ENCODE measurements around the gene GLRX. TPM values are rescaled to one million over a fixed set of nuclear protein-coding genes. Genes with fewer than 3 reads are reported as not detected.
"Not testable (repeated sequence)": the region's sequence is repeated elsewhere in the genome, so short reads cannot be mapped to it uniquely, and the experiment has no call there.

The GLRX gene
- polyA plus RNA-seq, 1 donor from 2014 or later: 113 TPM

DNA sequence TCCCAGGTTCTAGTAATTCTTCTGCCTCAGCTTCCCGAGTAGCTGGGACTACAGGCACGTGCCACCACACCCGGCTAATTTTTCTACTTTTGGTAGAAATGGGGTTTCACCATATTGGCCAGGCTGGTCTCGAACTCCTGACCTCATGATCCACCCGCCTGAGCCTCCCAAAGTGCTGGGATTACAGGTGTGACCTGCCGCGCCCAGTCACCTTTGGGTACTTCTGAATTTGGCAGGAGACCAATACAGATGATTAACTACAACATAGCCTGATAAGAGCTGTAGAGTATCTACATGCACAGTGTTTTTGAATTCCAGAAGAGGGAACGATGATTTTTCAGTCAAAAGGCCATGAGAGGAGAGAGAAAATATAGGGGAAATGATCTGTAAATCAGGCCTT is 9.5 kb downstream of the GLRX start:
- not testable (repeated sequence) for H3K27me3 Mint-ChIP-seq, H3K36me3 Mint-ChIP-seq, H3K4me3 Mint-ChIP-seq, H3K9me3 Mint-ChIP-seq
- Mint-ChIP-seq H3K4me1 (peaks cover 39 to 63% (median 55%) of the 10 kb centered on the region in 3 donors), H3K27ac (peak overlapping the region in 2 of 3 donors; percentile 42 to 78)

DNA sequence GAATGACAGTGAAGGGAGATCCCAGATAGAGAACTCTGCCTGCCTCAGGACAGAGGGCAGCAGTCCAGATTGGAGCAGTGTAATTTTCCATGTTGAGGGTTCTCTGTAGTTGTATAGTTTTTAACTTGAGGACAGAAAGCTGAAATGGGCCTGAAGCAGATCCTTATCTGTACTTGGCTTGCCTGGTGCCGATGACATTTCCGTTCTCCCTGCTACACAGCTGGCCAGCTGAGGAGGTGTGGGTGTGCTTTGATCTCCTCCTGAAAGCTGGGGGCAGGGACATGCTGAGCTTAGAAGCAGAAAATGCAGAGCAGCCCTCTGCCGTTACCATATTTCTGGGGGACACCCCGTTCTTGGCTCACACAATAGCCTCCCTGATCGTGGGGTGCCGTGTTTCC is 10.5 kb downstream of the GLRX start:
- Mint-ChIP-seq H3K4me3 (peak overlapping the region in 1 of 4 donors; percentile 57), H3K4me1 (peaks cover 42 to 59% (median 58%) of the 10 kb centered on the region in 3 donors), H3K9me3 (no peaks in the 10 kb centered on the region), H3K27me3 (no peaks in the 10 kb centered on the region), H3K27ac (peak overlapping the region; percentile 82 to 98 (median 83)), H3K36me3 (peaks cover 7% of the 10 kb centered on the region)

DNA sequence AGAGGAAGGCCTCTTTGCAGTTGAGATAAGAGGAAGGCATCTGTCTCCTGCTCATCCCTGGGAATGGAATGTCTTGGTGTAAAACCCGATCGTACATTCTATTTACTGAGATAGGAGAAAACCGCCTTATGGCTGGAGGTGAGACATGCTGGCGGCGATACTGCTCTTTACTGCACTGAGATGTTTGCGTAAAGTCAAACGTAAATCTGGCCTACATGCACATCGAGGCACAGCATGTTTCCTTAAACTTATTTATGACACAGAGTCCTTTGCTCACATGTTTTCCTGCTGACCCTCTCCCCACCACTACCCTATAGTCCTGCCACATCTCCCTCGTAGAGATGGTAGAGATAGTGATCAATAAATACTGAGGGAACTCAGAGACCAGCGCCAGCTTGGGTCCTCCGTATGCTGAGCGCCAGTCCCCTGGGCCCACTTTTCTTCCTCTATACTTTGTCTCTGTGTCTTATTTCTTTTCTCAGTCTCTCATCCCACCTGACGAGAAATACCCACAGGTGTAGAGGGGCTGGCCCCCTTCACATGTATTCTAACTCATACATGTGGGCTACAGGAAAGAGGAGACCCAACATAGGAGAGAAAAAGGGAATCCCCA is 11.0 kb downstream of the GLRX start:
- peak overlapping the region; percentile 82 to 98 (median 83) for H3K27ac Mint-ChIP-seq
- not testable (repeated sequence) for H3K9me3 Mint-ChIP-seq, H3K27me3 Mint-ChIP-seq, H3K36me3 Mint-ChIP-seq
- peaks cover 39 to 56% (median 55%) of the 10 kb centered on the region in 3 donors for H3K4me1 Mint-ChIP-seq
- H3K4me3 Mint-ChIP-seq: peak overlapping the region in 2 of 4 donors; percentile 32 to 57

DNA sequence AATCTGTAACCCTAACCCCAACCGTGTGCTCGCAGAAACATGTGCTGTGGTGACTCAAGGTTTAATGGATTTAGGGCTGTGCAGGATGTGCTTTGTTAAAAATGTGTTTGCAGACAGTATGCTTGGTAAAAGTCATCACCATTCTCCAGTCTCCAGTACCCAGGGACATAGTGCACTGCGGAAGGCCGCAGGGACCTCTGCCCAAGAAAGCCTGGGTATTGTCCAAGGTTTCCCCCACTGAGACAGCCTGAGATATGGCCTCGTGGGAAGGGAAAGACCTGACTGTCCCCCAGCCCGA is 11.5 kb downstream of the GLRX start:
- not testable (repeated sequence) for H3K9me3 Mint-ChIP-seq, H3K4me3 Mint-ChIP-seq, H3K36me3 Mint-ChIP-seq, H3K27me3 Mint-ChIP-seq
- H3K4me1 Mint-ChIP-seq: peaks cover 34 to 52% (median 50%) of the 10 kb centered on the region in 3 donors
- H3K27ac Mint-ChIP-seq: peak overlapping the region in 2 of 3 donors; percentile 73 to 87

DNA sequence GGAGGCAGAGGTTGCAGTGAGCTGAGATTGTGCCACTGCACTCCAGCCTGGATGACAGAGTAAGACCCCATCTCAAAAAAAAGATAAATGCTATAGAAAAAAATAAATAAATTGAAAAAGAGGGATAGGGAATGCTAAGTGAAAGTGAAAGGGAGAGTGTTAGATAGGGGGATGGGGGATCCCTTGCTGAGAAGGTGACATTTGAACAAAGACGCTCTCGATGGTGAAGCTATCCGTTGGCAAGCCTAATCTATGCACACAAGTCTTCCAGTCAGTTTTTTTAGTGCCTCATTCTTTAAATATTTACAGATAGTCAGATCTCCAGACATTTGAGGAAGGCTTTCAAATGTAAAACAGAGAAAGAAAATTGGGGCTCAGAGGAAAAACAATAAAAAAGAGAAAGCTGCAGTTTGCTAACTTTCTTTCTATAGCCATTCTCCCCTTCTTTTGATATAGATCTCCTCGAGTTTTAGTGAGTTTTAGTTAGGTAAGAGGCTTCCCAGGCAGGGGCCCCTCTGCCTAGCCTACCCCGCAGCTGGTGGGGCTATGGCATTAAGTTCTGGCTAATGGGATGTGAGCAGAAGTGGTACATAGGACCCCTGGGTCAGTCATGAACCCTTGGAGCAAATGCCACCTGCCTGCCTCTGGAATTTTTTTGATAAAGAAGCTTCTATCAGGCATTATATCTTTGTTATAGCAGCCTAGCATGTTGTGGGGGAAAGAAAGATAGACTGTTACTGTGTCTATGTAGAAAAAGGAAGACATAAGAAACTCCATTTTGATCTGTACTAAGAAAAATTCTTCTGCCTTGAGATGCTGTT is 12.0 kb downstream of the GLRX start:
- H3K27me3 Mint-ChIP-seq: no peaks in the 10 kb centered on the region
- H3K27ac Mint-ChIP-seq: peak overlapping the region; percentile 46 to 87 (median 73)
- peaks cover 32 to 47% (median 47%) of the 10 kb centered on the region in 3 donors for H3K4me1 Mint-ChIP-seq
- H3K4me3 Mint-ChIP-seq: peak overlapping the region in 2 of 4 donors; percentile 26 to 94
- no peaks in the 10 kb centered on the region for H3K9me3 Mint-ChIP-seq
- H3K36me3 Mint-ChIP-seq: peaks cover 2% of the 10 kb centered on the region

DNA sequence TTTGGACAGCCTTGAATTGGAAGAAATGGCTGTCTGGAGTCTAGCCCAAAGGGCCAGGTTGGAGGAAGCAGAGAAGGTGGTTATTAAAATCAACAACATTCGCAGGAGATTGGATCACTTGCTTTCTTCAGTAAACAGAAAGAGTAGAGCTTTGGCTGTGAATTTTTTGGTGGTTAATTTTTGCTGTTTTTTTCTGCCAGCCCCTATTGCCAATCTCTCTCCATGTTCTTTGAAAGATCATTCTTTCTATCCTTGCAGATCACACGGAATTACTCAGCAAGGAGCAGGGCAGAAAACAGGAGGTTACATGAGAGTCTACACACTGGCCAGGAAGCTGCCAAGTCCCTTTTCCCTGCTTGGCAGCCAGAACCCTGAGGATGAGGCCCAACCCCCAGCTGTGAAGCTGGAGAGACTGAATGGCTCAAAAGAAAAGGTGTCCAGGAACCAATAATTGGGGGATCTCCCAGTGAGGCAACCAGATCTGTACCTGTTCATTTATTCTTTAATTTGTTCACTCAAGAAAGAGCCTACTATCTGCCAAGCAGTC is 13.0 kb downstream of the GLRX start:
- H3K36me3 Mint-ChIP-seq: peaks cover 4% of the 10 kb centered on the region
- peak overlapping the region; percentile 66 to 97 (median 71) for H3K27ac Mint-ChIP-seq
- peaks cover 0 to 2% (median 0%) of the 10 kb centered on the region in 3 donors for H3K9me3 Mint-ChIP-seq
- peaks cover 30 to 47% (median 40%) of the 10 kb centered on the region in 3 donors for H3K4me1 Mint-ChIP-seq
- peak overlapping the region in 3 of 4 donors; percentile 75 to 94 (median 89) for H3K4me3 Mint-ChIP-seq
- no peaks in the 10 kb centered on the region for H3K27me3 Mint-ChIP-seq

DNA sequence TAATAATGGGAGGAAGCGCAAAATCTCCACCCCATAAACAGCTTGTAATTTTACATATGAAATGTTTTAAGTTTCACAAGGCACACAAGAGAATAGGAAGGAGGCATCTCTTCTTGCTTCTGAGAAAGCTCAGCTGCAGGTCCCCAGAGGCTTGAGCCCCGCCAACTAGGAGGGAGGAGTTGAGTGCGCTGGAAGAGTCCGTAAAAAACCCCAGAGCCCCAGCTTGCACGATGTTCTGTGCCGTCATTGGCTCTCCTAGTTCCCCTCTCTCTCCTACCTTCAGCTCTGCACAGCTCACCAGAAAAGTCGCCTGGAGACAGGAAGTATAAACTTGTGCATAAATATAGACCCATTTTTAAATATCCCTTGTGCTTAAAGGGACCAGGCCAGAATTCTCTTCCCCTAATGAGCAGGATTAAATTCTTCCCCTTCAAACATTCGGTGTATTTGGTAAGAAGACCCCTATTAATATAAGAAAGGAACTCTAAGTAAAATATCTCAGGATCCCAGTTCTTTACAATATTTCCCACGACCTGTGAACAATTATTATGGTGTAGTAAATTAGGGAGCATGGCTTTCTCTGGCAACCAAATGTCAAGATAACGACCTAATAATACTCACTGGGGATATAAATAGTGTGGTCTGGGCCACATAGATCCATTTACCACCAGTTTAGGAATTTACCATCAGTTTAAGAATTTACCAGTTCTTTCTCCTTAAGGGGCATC is 13.7 kb downstream of the GLRX start:
- Mint-ChIP-seq H3K27ac (peak overlapping the region; percentile 66 to 97 (median 71)), H3K4me1 (peaks cover 30 to 42% (median 40%) of the 10 kb centered on the region in 3 donors), H3K9me3 (peaks cover 0 to 2% (median 0%) of the 10 kb centered on the region in 3 donors), H3K36me3 (peaks cover 4% of the 10 kb centered on the region), H3K27me3 (no peaks in the 10 kb centered on the region), H3K4me3 (peak overlapping the region; percentile 49 to 94 (median 82))

DNA sequence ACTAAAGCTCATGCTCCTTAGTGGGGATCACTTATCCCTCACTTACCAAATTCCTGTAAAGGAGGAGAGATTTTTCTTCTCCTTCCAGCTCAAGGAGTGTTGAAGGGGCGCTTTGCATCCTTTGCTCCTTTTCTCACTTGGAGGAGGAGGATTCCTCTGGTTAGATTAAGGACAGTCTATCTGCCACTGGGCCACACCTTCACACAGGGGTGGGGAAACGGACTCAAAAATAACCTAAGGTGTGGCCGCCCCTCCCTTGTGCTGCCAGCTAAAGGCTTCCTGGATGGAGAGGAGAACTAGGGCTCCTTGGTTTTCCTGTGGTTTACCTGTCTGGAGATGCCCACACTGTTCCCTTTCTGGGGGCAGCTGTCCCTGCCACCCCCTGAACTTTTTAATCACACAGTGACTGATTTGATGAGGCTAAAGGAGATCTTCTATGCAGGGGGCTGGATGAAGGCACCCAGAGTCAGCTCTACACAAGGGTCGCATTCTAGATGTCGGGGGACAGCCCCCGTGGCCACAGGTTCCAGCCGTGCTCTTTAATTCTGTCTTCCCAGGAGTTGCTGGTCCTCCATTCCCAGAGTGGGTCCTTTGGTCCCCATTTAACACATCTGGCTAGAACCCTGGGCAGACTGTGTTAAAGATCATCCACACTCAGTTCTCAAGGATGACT is 14.4 kb downstream of the GLRX start:
- Mint-ChIP-seq H3K4me3 (peak overlapping the region; percentile 49 to 94 (median 82)), H3K9me3 (peaks cover 0 to 2% (median 0%) of the 10 kb centered on the region in 3 donors), H3K36me3 (peaks cover 4% of the 10 kb centered on the region), H3K4me1 (peaks cover 30 to 38% (median 38%) of the 10 kb centered on the region in 3 donors), H3K27me3 (no peaks in the 10 kb centered on the region), H3K27ac (peak overlapping the region; percentile 66 to 97 (median 71))

DNA sequence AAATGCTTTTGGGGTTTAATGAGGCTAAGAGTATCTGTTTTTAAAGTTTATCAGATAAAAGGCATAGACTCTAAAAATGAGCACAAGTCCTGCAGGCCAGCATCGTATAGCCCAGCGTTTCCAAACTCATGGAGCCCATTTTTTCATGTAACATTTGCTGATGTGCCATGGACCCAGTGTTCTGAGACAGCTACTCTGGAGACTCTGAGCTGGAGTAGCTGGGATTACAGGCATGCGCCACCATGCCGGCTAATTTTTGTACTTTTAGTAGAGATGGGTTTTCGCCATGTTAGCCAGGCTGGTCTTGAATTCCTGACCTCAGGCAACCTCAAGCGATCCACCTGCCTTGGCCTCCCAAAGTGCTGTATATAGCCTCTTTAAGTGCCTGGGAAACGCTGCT is 15.8 kb downstream of the GLRX start:
- Mint-ChIP-seq H3K27ac (no peak overlapping the region), H3K36me3 (peaks cover 2% of the 10 kb centered on the region), H3K4me1 (peaks cover 30 to 35% (median 34%) of the 10 kb centered on the region in 3 donors), H3K4me3 (no peak overlapping the region), H3K9me3 (peaks cover 0 to 2% (median 0%) of the 10 kb centered on the region in 3 donors), H3K27me3 (no peaks in the 10 kb centered on the region)

DNA sequence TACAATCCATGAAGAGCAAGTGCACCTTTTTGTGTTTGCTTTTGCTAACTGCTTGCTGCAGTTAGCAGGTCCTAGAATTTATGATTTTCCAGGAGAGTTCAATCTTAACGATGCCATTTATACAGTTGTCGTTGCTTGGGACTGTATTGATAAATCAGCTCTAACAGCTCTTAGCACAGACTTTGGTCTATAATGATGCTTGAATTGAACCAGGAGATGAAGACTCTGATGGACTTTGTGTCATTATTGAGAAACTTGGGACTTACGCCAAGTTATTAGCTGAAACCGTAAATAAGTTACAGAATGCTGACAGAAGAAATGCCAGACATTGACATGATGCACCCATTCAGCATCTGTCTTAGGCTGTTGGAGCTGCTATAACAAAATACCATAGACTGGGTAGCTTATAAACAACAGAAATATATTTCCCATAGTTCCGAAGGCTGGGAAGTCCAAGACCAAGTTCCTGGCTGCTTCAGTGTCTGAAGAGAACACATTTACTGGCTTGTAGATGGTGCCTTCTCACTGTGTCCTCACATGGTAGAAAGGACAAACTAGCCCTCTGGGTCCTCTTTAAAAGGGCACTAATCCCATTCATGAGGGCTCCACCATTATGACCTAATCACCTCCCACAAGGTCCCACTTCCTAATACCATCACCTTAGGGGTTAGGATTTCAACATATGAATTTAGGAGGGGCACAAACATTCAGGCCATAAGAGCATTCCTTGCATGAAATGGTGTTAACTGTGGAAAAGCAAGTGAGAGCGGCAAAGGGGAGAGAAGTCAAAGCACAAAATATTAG is 17.6 kb downstream of the GLRX start:
- Mint-ChIP-seq H3K4me1 (peaks cover 22 to 24% (median 23%) of the 10 kb centered on the region in 3 donors), H3K27ac (no peak overlapping the region), H3K9me3 (peaks cover 0 to 2% (median 0%) of the 10 kb centered on the region in 3 donors), H3K36me3 (peaks cover 2% of the 10 kb centered on the region), H3K27me3 (no peaks in the 10 kb centered on the region), H3K4me3 (no peak overlapping the region)

DNA sequence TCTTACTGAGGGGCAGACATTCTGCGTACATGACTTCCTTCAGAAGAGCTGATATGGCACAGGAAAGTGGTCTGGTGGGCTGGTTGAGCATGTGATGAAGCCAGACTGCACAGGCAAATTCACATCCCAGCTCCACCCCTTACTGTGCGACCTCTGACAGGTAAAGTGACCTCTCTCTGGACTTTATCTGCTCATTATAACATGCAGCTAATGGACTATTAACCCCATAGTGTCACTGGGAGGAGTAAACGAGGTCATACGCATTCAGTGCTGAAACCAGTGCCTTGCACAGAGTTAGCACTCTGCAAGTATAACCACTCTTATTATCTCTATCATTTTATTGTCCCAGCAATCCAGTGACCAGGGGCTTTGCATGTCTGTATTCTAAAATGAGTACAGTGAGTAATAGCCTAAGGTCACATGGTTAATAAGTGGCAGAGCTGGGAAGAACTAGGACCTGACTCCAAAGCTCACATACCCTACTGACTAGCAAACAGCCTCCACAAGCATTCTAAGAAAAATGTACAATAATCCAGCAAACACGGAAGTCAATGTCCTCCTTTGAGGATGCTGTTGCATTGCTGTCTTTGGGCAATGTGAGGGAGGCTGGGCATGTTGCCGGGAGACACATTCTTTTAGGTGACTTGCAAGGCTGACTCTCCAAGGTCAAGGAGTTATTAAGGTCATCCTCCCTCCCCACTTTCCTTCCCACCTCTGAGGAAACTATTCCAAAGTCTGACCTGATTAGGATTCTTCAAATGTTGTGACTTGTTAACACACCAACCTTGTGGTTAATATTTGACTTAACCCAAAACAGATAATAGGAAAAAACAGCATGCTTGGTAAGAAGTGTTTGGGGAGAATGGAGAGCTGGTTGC is 19.0 kb downstream of the GLRX start:
- no peak overlapping the region for H3K27ac Mint-ChIP-seq

DNA sequence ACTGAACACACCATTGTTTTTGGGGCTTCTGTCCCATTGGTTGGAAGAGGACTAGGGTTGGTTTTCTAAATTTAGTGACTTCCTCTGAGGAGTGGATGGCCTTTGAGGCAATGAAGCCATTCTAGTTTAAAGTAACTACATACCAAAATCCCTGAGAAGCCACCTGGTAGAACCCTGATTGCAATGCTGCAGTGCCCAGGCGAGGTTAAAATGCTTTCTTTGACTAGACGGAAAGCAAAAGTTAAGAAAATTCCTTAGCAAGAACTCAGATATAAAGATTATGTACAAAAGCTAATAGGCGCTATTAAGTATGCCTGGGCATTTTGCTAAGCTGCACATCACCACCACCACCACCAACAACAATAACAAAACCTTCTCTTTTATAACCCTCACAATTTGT is 20.6 kb downstream of the GLRX start:
- peaks cover 2% of the 10 kb centered on the region for H3K36me3 Mint-ChIP-seq
- H3K27me3 Mint-ChIP-seq: no peaks in the 10 kb centered on the region
- H3K4me3 Mint-ChIP-seq: no peak overlapping the region
- peaks cover 0 to 2% (median 0%) of the 10 kb centered on the region in 3 donors for H3K9me3 Mint-ChIP-seq
- no peaks in the 10 kb centered on the region for H3K4me1 Mint-ChIP-seq
- H3K27ac Mint-ChIP-seq: no peak overlapping the region

More for the DNA sequence above, 19.0 kb downstream of the GLRX start:
- Mint-ChIP-seq H3K4me3 (no peak overlapping the region), H3K36me3 (peaks cover 2% of the 10 kb centered on the region), H3K4me1 (peaks cover 9 to 10% (median 9%) of the 10 kb centered on the region in 3 donors), H3K27me3 (no peaks in the 10 kb centered on the region), H3K9me3 (peaks cover 0 to 2% (median 0%) of the 10 kb centered on the region in 3 donors)

DNA sequence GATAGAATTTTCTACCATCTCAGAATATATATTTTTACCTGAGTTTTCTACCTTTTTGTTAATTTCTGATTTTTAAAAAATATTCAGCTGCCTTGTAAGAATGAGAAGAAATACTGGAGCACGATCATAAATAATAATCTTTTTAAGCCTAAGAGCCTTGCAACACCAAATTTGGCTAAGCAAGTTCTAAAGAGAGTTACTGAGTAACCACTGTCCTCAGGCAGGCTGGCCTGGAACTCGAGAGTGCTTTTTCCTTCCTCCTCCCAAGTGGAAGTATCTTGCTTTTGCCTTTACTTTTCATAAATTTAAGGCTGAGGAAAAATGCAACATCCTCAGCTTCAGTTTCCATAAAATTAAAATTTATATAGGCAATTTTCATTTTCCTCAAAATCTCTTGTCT is 21.0 kb downstream of the GLRX start:
- Mint-ChIP-seq H3K27me3 (no peaks in the 10 kb centered on the region), H3K36me3 (peaks cover 2% of the 10 kb centered on the region), H3K9me3 (peaks cover 0 to 2% (median 0%) of the 10 kb centered on the region in 3 donors), H3K4me3 (no peak overlapping the region), H3K4me1 (no peaks in the 10 kb centered on the region), H3K27ac (no peak overlapping the region)

Data from IgD-negative memory B cell (primary cell).